ENCODE results near the gene TTN.
"Not testable (repeated sequence)": the region's sequence is repeated elsewhere in the genome, so short reads cannot be mapped to it uniquely, and the experiment has no call there.

The TTN gene

DNA sequence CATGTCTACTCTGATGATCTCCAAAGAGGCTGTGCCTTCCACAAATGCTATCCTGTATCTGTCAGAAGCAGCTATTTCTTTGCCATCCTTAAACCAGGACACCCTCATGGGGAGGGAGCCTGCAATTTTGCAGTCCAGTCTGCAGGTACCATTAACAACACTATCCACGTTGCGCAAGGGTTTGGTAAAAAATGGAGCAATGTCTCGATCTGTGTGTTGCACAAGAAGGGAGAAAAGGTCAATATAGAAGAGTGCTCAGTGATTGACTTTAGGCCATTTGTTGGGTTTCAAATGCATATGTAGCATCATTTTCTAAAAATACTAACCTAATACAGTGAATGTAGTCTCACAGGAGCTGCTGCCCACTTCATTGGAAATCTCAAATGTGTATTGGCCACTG, 74.3 kb downstream of the TTN start:
- no peak for DNase-seq

- DNase-seq: no peak
Measured at GRCh38 chr2:178731300-178731699, 75.9 kb downstream of the TTN start.

GRCh38 chr2:178730049-178730448, 77.2 kb downstream of the TTN start:
- DNase-seq: no peak

DNA sequence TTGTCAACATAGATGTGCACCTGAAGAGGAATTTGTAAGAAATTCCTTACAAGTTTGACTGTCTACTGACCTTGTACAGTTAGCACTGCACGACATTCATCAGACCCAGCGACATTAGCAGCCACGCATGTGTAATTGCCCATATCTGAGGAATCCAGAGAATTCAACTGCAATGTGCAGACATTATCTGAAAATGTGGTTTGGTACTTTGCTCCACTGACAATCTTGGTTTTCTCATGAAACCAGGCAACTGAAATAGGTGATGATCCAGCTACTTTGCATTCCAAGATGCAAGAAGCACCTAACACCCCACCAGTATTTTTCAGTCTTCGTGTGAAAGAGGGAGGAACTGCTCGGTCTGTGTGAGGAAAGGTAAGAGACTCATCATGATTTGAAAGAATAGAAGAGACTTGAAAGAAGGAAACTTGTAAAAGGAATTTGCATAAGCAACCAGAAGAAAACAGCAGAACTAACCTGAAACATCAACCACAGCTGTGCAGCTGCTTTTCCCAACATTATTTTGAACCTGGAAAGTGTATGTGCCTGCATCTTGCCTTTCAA, 83.4 kb downstream of the TTN start:
- DNase-seq: no peak

DNA sequence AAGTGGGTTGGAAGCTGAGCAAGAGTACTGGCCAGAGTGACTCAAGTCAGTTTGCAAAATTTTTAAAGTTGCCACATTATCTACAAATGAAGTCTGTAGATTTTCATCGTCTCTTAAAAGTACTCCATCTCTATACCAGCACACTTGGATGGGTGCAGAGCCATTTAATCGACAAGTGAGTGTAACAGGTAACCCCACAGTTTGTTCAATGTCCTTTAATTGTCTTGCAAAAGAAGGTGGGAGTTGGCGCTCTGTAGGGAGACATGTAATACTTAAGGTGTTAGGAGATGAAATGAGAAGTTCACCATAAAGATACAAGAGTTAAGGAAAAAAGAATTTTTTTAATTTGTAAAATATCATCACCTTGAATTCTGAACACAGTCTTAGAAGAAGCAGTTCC, 84.9 kb downstream of the TTN start:
- DNase-seq: no peak

GRCh38 chr2:178718988-178719387, 88.2 kb downstream of the TTN start:
- DNase-seq: no peak

DNA sequence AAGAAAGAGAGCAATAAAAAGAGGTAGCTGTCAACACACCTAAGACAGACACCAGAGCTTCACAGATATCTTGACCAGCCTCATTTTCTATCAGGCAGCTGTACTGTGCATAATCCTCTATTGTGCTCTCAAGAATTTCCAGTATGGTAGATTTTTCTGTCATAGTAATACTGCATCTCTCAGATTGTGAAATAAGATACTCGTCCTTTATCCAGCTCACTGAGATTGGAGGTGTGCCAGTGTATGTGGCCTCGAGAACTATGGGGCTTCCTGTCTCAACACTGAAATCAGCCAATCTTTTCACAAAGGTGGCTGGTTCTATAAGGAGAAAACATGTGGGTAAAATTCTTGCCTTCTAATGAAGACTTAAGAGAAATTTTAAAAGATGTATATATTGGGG, 88.9 kb downstream of the TTN start:
- no peak for DNase-seq

- DNase-seq: no peak
Measured at GRCh38 chr2:178716394-178716793, 90.8 kb downstream of the TTN start.

- no peak for DNase-seq
Measured at GRCh38 chr2:178715366-178715765, 91.9 kb downstream of the TTN start.

- no peak for DNase-seq
Measured at GRCh38 chr2:178707476-178707875, 99.7 kb downstream of the TTN start.

DNA sequence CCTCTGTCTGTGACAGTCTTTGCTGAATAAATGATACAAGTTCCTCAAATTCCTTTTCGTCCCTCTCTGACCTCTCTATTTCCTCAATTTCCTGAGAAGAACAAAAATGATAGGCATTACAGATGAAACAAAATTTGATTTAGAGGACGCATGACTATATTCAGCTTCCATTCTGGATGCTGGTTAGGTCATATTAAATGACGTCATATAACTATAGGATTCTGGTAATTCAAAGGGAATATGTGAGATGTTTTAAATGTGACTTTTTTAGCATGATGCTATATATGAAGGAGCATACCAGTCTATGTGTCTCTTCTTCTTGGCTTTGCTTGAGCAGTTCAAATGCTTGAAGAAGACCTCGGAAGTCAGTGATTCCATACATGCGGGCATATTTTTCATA, 102.3 kb downstream of the TTN start:
- DNase-seq: no peak

GRCh38 chr2:178702361-178702760, 104.9 kb downstream of the TTN start:
- no peak for DNase-seq

GRCh38 chr2:178700922-178701342, 106.3 kb downstream of the TTN start:
- DNase-seq: no peak

- no peak for DNase-seq
Measured at GRCh38 chr2:178700136-178700535, 107.1 kb downstream of the TTN start.

DNA sequence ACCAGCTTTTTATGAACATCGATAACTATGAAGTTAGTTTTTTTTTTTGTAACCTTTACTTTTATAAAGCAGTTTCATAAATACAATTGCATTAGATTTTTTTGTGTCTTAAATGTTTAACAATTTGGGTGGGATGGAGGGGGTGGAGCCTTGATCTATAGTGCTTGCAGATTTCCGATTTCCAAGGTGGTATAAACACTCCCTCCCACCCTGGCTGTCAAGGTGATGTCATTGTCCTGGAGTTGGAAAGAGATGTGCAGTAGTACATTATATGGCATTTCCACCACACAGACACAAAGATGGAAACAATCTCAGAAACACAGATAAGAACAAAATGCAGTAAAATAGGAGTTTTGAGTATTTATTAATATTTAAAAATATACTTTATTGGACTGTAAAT, 114.4 kb downstream of the TTN start:
- DNase-seq: no peak

DNA sequence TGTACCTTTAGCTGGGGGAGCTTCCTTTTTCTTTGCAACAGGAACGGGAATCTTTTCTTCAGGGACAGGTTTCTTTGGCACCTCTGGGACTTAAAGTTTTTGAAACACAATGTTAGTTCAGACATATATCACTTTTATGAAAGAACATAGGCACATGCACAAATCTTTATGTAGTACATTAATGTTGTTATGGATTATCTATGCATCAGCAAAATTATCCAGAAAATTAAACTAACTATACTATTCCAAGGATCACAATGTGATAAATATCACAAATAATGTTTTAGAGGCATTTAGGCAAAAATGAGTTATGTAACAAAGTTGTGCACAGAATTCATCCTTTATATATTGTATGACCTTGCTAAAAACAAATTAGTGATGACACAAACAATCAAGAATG, 117.4 kb downstream of the TTN start:
- no peak for DNase-seq

- no peak for DNase-seq
Measured at GRCh38 chr2:178683877-178684276, 123.3 kb downstream of the TTN start.

GRCh38 chr2:178681081-178681480, 126.1 kb downstream of the TTN start:
- DNase-seq: no peak

DNA sequence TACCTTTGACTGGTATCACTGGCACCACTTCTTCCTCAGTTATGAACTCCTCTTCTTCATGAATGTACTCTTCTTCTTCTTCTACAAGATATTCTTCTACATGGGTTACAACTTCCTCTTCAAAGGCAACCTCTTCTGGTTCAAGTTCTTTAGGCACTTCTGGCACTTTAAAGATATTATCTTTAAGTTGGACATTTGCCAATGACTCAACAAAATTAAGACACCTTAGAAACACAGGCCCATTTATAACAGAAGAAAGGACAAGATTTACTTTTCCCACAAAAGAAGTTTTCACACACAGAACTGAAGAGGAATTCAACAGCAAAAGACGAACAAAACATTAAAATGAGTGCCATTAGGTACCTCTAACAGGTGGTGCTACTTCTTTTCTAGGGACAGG, 127.3 kb downstream of the TTN start:
- no peak for DNase-seq

- no peak for DNase-seq
Measured at GRCh38 chr2:178677599-178677998, 129.6 kb downstream of the TTN start.

DNA sequence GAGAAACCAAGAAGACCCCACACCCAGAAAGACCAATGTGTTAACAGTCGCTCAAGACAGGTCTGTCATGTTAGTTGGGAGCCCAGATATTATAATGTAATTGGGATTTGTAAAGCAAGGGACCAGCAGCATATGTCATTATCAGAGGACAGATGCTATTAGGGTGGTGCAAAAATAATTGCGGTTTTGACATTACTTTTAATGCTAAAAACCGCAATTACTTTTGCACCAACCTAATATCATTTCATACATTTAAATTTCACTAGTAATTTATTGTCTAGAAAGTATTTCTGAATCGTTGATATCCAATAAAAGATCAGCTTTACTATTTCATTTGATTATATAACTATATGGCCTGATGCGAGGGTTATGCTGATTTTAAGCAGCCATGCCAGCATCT, 131.2 kb downstream of the TTN start:
- no peak for DNase-seq

- DNase-seq: no peak
Measured at GRCh38 chr2:178674122-178674521, 133.1 kb downstream of the TTN start.

GRCh38 chr2:178666458-178666857, 140.8 kb downstream of the TTN start:
- no peak for DNase-seq

DNA sequence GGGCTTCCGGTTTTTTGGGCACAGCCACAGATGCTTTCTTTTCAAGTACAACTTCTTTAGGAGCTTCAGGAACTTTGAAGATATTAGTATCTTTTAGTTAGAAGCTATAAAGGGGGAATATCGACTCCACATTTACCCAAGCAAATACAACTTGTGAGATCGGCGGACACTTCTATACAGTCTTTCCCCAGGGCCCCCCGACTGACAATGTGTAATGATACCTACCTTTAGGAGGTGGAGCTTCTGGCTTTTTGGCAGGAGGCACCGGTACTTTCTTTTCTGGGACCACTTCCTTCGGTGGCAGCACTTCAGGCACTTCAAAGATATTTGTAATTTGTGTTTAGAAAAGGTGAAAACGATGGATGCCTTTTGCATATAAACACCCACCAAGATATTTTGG, 148.7 kb downstream of the TTN start:
- not testable (repeated sequence) for DNase-seq

DNA sequence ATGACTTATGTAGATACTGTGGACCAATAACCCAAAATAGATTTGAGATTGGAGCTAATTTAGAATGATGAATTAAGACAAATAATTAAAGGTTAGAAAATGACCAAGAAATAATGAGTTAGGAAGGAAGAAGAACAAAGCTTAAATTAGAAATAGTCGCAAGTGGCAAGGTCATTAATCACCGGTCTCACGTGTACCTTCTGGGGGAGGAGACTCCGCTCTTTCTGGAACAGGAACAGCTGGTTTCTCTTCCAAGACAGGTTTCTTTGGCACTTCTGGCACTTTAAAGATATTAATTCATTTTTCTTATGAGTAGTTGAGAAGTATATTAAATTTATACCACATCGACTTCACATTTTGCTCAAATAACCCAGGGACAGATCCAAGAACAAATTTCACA, 156.7 kb downstream of the TTN start:
- DNase-seq: no peak

DNA sequence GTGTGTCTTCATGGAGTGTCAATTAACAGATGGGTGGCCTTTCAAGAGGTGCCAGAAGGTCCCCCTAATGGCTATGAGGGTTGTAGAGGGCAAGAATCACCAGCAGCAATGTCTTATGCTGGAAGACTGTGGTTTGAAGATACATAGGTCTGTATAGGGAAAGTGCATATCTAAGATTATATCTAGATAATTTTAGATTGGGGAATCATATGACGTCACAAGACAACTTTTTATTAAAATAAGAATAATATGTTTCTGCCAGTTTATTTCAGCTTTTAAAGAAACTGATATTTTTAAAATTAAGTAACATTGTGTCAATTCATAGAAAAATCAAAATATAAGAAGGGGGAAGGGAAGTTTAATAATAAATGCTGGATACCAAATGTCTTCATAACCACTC, 162.3 kb downstream of the TTN start:
- no peak for DNase-seq

All from activated CD4-positive, alpha-beta T cell treated with anti-CD3 and anti-CD28 coated beads for 48 hours (primary cell).